SIG-M5 (cell line): ENCODE measurements around the gene ZNF581.

Experiments
- DNase-seq: peaks from one replicate; lab custom pipeline; 2025; lab: John Stamatoyannopoulos, UW

The ZNF581 gene

DNA sequence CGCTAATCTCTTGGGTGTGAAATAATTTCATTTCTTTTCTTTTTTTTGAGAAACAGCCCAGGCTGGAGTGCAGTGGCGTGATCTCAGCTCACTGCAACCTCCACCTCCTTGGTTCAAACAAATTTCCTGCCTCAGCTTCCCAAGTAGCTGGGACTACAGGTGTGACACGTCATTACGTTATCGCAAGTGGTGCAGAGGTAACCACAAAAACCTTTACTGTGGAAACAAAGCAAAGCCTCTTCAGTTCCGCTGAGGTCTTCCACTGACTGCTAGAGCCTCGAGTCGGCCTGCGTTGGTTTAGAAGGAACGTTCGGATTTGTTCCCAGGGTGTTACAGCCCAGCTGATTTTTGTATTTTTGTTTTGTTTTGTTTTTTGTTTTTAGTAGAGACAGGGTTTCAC is 17.1 kb upstream of the ZNF581 start:
- no peak for DNase-seq

GRCh38 chr19:55632463-55632834 is 11.0 kb upstream of the ZNF581 start:
- peak; percentile 44 for DNase-seq

DNA sequence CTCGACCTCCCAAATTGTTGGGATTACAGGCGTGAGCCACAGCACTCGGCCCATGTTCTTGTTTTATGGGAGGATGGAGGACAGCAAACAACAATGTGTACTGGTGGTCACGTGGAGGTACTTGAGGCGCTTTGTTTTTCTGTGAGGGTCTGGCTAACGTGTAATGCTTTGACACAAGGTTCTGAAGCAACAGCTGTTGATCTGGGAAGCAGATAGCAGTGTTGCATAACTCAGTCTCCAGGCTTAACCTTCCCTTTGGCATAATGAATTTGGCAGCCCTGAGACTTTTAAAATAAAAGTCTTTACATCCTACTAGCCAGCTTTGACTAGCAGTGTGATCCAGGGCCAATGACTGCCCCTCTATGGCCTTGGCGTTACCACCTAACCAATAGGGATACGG is 9.6 kb upstream of the ZNF581 start:
- DNase-seq: no peak

DNA sequence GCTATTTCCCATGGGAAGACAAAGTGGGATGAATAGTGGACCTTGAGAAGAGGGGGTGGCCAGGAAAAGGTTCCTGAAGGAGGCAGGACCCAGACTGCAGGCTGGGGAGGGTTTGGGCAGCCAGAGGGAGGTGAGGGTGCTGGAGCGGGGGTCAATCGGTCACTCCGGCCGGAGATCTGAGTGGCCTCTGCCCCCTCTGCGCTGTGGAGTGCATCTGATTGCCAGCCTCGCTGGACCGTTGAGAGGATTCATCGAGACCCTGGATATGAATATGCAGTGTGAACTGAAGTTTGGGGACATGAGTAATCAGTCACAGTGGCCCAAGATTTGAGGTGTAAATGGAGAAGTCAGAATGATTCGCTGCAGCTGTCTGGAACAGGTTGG is 8.1 kb upstream of the ZNF581 start:
- DNase-seq: no peak

GRCh38 chr19:55635856-55636440 is 7.5 kb upstream of the ZNF581 start:
- DNase-seq: no peak

GRCh38 chr19:55636723-55637122 is 6.7 kb upstream of the ZNF581 start:
- DNase-seq: no peak

DNA sequence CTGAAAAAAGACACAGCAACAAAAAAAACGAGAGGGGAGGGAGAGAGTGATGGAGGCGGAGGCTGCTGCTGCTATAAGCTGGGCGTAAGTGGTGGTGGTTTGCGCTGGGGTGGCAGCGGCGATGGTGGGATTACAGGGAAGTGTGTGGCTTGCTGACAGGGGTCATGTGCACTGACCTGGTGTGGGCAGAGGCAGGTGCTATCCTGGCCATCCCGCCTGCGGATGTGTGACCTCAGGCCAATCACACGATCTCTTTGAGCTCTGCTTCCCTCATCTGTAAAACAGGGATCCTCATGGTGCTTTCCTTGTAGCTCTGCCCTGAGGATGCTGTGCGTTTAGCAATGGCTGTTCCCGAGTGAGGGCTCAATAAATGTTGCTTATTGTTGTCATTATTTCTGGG is 5.9 kb upstream of the ZNF581 start:
- no peak for DNase-seq

DNA sequence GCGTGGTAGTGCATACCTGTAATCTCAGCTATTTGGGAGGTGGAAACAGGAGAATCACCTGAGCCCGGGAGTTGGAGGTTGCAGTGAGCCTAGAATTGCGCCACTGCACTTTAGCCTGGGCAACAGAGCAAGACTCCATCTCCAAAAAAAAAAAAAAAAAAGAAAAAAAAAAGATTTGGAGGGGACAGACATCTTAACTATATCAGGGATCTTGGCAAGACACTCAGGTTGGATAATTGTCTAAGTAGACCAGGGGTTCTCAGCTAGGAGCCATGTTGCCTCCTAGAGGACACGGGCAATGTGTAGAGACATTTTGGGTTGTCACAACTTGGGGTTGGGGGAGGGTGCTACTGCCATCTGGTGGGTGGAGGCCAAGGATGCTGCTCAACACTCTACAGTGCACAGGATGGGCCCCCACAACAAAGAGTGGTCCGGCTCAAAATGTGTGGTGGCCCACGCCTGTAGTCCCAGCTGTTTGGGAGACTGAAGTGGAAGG is 4.5 kb upstream of the ZNF581 start:
- no peak for DNase-seq

GRCh38 chr19:55640043-55640576 is 3.3 kb upstream of the ZNF581 start:
- no peak for DNase-seq

GRCh38 chr19:55640577-55641425 is 2.6 kb upstream of the ZNF581 start, which contains the start of gene ZNF580:
Gene ZNF580, plus strand, starts transcription at chr19:55641002. Its CDS starts 1,507 bp downstream, at chr19:55642509.
- DNase-seq: no peak

DNA sequence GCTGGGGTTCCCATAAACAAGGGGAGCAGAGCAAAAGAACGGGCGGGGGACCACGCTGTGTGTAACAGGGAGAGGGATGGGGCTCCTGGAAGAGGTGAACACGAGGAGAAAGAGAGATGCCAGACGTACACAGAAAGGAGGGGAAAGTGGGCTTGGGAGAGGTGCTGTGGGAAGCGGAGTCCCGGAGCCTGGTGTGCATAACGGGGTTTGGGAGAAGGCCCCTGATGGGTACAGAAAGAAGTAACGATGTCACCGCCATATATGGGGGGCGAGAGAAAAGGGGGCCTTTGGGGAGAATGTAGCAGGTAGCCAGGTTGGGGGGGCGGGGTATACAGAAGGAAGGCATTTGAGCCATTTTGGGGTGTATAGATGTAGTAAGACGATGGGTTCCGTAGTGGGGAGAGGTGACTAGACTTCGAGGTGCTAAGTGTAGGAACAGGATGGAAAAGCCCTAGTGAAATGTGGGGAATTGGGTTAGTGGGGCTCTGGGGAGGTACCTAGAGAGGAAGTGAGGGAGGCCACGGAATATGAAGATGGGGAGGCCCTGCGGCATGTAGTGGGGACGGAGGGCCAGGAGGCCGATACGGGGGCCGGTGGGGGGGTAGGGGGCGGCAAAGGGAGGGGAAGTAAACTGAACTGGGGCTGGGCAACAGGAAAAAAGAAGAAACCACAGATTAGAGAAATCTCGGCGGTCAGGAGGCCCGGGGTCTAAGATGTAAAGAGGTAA is 1.9 kb upstream of the ZNF581 start:
- no peak for DNase-seq

DNA sequence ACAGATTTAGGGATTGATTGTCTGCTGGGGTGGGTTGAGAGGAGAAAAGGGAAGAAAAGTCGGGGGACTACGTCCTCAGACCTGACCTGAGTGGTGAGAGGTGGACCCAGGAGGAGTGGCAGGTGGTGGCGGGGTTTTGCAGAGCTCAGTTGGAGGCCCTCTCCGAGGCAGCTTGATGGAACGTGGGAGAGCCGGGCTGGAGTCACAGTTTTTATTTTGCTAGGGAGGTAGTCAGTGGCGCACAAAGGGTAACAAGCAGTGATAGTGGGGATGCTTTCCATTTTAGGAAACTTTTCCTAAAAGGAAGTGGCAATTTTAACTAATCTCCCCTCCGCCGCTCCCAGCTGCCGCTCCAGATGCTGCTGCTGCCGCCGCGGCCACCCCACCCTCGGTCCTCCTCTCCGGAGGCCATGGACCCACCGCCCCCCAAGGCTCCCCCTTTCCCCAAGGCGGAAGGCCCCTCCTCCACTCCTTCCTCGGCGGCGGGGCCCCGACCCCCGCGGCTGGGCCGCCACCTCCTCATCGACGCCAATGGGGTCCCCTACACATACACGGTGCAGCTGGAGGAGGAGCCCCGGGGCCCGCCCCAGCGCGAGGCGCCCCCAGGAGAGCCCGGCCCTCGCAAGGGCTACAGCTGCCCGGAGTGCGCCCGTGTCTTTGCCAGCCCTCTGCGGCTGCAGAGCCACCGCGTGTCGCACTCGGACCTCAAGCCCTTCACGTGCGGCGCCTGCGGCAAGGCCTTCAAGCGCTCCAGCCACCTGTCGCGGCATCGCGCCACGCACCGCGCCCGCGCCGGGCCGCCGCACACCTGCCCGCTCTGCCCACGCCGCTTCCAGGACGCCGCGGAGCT is 1.1 kb upstream of the ZNF581 start:
- no peak for DNase-seq

GRCh38 chr19:55643887-55644176 is 383 bp downstream of the ZNF581 start:
- no peak for DNase-seq

DNA sequence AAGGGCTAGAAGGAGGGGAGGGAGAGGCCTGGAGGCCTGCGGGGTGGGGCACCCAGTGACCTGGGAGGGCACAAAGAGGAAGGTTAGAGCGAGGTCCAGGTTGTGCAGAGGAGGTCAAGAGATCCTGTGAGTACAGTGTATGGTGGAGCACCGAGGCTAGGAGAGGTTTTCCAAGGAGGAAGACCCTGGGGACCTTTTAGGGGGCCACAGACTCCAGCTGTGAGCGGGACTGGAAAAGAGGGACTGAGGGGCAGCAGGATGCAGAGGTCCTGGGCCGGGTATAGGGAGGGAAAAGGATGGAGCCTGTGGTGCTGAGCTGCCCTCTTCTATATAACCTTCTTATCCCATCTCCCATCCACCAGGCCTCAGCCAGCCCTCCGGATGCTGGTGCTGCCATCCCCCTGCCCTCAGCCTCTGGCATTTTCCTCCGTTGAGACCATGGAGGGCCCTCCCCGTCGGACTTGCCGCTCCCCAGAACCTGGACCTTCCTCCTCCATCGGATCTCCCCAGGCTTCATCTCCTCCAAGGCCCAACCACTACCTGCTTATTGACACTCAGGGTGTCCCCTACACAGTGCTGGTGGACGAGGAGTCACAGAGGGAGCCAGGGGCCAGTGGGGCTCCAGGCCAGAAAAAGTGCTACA is 863 bp downstream of the ZNF581 start:
- DNase-seq: no peak

DNA sequence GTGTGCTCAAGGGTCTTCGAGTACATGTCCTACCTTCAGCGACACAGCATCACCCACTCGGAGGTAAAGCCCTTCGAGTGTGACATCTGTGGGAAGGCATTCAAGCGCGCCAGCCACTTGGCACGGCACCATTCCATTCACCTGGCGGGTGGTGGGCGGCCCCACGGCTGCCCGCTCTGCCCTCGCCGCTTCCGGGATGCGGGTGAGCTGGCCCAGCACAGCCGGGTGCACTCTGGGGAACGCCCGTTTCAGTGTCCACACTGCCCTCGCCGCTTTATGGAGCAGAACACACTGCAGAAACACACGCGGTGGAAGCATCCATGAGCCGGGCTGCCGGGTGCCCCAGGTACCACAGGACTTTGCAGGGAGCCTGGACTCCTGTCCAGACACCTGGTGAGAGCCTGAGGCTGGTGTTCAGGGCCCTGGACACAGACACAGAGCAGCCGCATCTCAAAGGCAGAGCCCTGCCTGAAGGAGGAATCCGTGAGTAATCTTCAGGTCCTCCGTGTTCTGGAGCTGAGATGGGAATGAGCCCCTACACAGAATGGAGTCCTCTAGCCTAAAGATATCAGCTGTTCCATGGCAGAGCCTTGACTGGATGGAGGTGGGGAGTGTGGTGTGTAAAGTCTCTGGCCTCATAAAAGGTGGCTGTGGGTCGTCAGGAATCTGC is 1.5 kb downstream of the ZNF581 start:
- no peak for DNase-seq

GRCh38 chr19:55645512-55645881 is 2.0 kb downstream of the ZNF581 start:
- no peak for DNase-seq

DNA sequence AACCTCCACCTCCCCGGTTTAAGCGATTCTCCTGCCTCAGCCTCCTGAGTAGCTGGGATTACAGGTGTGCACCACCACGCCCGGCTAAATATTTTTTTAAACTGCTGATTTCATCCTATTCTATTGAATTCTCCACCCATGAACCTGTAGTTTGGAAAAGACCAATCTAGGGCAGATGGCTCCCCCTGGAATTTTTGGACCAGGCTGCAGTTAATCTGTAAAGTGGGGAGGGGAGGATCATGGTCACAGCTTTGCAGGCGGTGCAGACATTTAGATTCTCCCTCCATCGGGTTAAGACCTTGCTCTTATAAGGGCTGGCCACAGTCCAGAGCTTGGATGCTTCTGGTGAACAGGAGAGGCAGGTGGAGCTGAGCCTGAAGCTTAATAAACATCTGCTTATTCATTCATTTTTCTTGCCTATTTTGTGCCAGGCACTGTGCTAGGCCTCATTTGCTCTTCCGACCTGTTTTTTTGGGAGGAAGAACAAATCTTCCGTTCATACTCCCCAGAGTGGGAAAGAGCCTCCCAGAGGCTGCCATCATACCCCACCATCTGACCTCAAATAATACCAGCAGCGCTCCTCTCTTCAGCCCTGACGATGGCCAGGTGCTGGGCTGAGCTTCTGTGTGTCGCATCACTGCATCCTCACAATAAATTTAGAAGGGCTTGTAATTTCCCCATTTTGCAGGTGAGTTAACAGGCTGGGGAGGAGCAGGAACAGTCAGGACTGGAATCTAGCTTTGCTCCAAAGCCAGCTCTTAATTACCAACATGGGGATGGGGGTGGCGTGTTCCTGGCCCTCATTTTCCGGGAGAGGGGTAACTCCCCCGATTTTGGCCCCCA is 3.7 kb downstream of the ZNF581 start:
- DNase-seq: no peak

- no peak for DNase-seq
Measured at GRCh38 chr19:55647732-55648584, 4.5 kb downstream of the ZNF581 start, which contains the start of gene CCDC106. Gene CCDC106, plus strand, starts transcription at chr19:55648212. Its CDS starts 835 bp downstream, at chr19:55649047.
